Adipose tissue (tissue), 3 donors: ENCODE measurements around the gene DNAH17. TPM values are rescaled to one million over a fixed set of nuclear protein-coding genes. Genes with fewer than 3 reads are reported as not detected.

Source experiments
- H3K27ac ChIP-seq: one replicate; pipeline ENCODE4 v1.5.1; 2013; ENCODE audit warnings: low read depth, low read length
- WGBS, 3 donors: extraction: QIAGEN DNeasy Blood & Tissue Kit; methylation state at CpG; one replicate each; pipeline ENCODE4 v1.1.7; 2013; 5-methylcytosine and 5-hydroxymethylcytosine counted together
- polyA plus RNA-seq, 3 donors: library from polyadenylated mRNA; stranded (reverse); fragments of 200-250 nt; gene quantifications; one replicate each; pipeline ENCODE4 v1.2.3, GENCODE V29; 2013
- donor health status: healthy with polysubstance abuse.
- donor health status: Bipolar disorder and iron deficiency.
- donor health status: healthy.

DNAH17 gene, protein sequence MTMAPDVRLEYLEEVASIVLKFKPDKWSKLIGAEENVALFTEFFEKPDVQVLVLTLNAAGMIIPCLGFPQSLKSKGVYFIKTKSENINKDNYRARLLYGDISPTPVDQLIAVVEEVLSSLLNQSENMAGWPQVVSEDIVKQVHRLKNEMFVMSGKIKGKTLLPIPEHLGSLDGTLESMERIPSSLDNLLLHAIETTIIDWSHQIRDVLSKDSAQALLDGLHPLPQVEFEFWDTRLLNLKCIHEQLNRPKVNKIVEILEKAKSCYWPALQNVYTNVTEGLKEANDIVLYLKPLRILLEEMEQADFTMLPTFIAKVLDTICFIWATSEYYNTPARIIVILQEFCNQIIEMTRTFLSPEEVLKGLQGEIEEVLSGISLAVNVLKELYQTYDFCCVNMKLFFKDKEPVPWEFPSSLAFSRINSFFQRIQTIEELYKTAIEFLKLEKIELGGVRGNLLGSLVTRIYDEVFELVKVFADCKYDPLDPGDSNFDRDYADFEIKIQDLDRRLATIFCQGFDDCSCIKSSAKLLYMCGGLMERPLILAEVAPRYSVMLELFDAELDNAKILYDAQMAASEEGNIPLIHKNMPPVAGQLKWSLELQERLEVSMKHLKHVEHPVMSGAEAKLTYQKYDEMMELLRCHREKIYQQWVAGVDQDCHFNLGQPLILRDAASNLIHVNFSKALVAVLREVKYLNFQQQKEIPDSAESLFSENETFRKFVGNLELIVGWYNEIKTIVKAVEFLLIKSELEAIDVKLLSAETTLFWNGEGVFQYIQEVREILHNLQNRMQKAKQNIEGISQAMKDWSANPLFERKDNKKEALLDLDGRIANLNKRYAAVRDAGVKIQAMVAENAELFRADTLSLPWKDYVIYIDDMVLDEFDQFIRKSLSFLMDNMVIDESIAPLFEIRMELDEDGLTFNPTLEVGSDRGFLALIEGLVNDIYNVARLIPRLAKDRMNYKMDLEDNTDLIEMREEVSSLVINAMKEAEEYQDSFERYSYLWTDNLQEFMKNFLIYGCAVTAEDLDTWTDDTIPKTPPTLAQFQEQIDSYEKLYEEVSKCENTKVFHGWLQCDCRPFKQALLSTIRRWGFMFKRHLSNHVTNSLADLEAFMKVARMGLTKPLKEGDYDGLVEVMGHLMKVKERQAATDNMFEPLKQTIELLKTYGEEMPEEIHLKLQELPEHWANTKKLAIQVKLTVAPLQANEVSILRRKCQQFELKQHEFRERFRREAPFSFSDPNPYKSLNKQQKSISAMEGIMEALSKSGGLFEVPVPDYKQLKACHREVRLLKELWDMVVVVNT (N-terminal part only)
- polyA plus RNA-seq = 1 to 10 TPM in 2 of 3 donors, under 1 TPM in 1; 0.35 to 4.8 (median 4.4) TPM

- no peak within 1 kb of the TSS for H3K27ac ChIP-seq
- 87 to 91% (median 87%) methylated on average over 9 of the region's 9 CpGs for WGBS, 3 donors
Measured at GRCh38 chr17:78577296-78577695, at the start of gene DNAH17. Gene DNAH17, minus strand, starts transcription at chr17:78577396. Its CDS starts 2,339 bp downstream, at chr17:78575057.

- WGBS, 3 donors = 79% methylated on average over 14 of the region's 14 CpGs
Measured at GRCh38 chr17:78624324-78625151, 47.3 kb upstream of the DNAH17 start.

DNA sequence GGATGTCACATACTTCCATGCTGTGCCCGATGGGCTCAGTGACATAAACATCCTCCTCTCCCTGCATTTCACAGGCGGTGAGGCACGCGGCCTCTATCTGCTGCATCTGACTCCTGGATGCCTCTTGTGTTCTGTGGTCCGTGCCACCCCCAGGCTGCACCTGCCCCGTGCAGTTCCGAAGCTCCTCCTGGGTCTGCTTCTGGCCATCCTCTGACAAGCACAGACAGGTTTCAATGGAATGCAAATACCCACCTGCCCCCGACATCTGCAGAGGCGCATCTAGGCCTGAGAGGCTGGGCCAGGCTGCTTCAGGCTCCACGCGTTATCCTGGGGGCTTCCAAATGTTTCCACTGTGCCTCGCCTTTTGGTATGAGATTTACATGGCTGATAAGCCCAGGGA is 46.3 kb upstream of the DNAH17 start:
- 86 to 91% (median 88%) methylated on average over 12 of the region's 12 CpGs for WGBS, 3 donors

More at GRCh38 chr17:78624324-78625151, 47.3 kb upstream of the DNAH17 start:
- no peak overlapping the region for H3K27ac ChIP-seq

DNA sequence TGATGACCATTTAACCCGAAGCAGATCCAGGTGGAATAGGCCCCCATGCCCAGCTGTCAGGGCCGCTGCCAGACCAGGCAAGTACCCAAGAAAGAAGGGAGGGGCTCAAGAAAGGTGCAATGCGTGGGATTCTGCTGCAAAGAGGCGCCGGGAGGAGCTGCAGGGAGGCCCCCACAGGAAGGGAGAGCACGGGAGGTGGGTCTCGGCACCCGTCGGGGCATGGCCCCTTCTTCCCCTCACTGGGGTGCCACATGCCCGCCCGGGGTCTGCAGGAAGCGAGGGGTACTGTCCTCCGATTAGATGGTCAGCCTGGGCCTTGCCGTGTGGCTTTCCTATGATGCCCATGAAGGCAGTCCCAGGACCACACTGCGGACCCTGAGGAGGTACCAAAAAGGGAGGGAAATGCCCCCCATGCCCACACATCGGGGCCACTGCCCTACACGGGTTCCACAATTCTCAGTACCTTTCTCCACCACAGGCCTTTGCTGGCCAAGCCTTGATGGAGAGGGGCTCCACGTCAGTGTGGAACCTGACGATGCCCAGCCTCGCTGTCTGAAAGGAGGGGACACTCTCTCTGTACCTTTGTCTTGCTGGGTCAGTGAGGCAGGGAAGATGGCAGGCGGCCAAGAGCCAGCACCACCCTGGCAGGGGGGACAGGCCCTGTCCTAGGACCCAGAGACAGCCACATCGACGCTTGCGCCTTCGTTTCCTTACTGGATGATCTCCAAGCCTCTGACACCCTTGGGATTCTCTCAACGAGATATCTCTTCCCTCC is 45.5 kb upstream of the DNAH17 start:
- 85 to 91% (median 88%) methylated on average over 25 to 26 of the region's 26 CpGs for WGBS, 3 donors
- H3K27ac ChIP-seq = no peak overlapping the region

More for the DNA sequence above, 46.3 kb upstream of the DNAH17 start:
- no peak overlapping the region for H3K27ac ChIP-seq

- WGBS, 3 donors = 86 to 93% (median 93%) methylated on average over 26 of the region's 26 CpGs
- no peak overlapping the region for H3K27ac ChIP-seq
Measured at GRCh38 chr17:78621720-78622490, 44.7 kb upstream of the DNAH17 start.

GRCh38 chr17:78620099-78620498 is 42.9 kb upstream of the DNAH17 start:
- 82 to 84% (median 83%) methylated on average over 5 of the region's 5 CpGs for WGBS, 3 donors
- no peak overlapping the region for H3K27ac ChIP-seq

GRCh38 chr17:78619334-78619733 is 42.1 kb upstream of the DNAH17 start:
- 86 to 95% (median 93%) methylated on average over 5 of the region's 5 CpGs for WGBS, 3 donors
- no peak overlapping the region for H3K27ac ChIP-seq

GRCh38 chr17:78618264-78619066 is 41.3 kb upstream of the DNAH17 start:
- WGBS, 3 donors = 79 to 89% (median 85%) methylated on average over 19 to 20 of the region's 20 CpGs

GRCh38 chr17:78617511-78618061 is 40.4 kb upstream of the DNAH17 start:
- WGBS, 3 donors = 71 to 86% (median 79%) methylated on average over 8 of the region's 8 CpGs
- no peak overlapping the region for H3K27ac ChIP-seq

More at GRCh38 chr17:78618264-78619066, 41.3 kb upstream of the DNAH17 start:
- H3K27ac ChIP-seq = no peak overlapping the region

GRCh38 chr17:78616946-78617345 is 39.8 kb upstream of the DNAH17 start:
- WGBS, 3 donors = 79 to 88% (median 83%) methylated on average over 13 of the region's 13 CpGs
- H3K27ac ChIP-seq = no peak overlapping the region

DNA sequence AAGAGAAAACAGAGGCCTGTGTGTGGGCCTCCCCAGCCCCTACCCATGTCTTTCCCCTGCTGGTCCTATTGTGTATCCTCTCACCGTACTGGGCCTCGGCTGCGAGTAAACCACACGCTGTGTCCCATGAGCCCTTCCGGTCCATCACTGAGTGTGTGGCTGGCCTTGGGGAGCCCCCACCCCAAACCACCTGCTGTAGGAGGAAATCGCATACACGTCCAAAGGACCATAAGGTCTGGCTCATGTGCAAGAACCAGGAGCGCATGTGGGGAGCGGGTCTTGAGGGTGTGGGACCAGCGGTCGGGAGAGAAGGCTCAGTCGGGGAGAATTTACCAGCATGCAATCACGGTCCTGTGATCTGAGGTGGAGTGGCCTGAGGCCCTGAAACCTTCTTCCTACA is 38.4 kb upstream of the DNAH17 start:
- no peak overlapping the region for H3K27ac ChIP-seq
- 89 to 95% (median 91%) methylated on average over 13 of the region's 13 CpGs for WGBS, 3 donors

GRCh38 chr17:78613416-78613815 is 36.2 kb upstream of the DNAH17 start:
- 60 to 88% (median 66%) methylated on average over 11 of the region's 11 CpGs for WGBS, 3 donors
- no peak overlapping the region for H3K27ac ChIP-seq

- 36 to 39% (median 38%) methylated on average over 6 of the region's 6 CpGs for WGBS, 3 donors
- H3K27ac ChIP-seq = no peak overlapping the region
Measured at GRCh38 chr17:78611607-78612006, 34.4 kb upstream of the DNAH17 start.

DNA sequence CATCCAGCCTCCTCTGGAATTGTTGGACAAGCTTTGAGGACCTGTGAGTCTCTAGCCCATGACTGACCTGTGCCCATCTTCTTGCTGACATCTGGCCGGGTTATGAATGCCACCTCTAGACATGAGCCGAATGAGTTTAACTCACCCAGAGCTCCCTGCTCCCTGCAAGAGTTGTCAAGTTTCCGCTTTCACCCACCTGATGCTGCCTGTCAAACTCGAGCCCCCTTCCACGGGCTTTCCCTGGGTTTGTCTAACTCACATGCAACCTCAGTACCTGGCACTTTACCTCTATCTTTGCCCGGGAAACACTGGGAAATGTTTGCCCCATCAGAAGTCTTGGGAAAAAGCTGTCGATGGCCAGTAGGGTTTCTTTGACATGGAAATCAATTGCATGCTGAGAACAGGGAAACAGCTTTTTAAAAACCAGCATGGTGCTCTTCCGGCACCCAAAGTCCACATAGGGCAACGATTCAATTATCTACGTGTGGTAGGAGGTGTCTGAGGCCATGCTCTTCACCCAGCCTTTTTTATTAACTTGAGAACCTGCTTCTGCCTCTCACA is 33.8 kb upstream of the DNAH17 start:
- no peak overlapping the region for H3K27ac ChIP-seq

DNA sequence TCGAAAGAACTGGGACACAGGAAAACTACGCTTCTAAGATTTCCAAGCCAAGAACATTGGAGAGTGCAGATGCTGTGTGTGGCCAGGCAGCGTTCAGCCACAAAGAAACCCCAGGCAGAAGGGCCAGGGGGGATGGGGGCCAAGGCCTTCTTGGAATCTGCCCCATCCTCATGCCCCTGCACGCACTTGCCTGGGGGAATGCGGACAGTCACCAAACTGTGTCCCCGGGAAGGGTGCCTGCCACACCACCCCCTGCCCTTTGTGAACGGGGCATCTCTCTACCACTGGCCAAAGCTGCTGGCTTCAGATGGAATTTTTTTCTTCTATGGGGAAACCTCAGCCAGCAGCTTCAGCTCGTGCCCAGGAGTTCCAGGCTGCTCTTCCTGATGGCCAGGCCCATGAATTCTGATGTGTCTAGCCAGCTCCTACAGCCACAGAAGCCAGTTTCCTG is 32.0 kb upstream of the DNAH17 start:
- 58 to 72% (median 66%) methylated on average over 8 of the region's 8 CpGs for WGBS, 3 donors
- H3K27ac ChIP-seq = no peak overlapping the region

More for the DNA sequence above, 33.8 kb upstream of the DNAH17 start:
- WGBS, 3 donors = 39 to 68% (median 64%) methylated on average over 10 of the region's 10 CpGs
